Fibroblast of lung (primary cell): ENCODE measurements around the gene FAM13A. TPM values are rescaled to one million over a fixed set of nuclear protein-coding genes. Genes with fewer than 3 reads are reported as not detected.

ENCODE experiments used
- DNase-seq, 2 donors: peaks; one replicate each; pipeline versions ENCODE4 v3.0.0 to v3.0.0-alpha.2; 2010; ENCODE audit warnings: low read depth in 2 of 2
- H2AFZ ChIP-seq: 2 replicates; pipeline ENCODE4 v1.5.1; 2012; ENCODE audit warnings: low read length, control low read depth, inconsistent platforms
- H3K27ac ChIP-seq: 2 replicates; pipeline ENCODE4 v1.5.1; 2011; ENCODE audit warnings: low read length, control low read depth; ENCODE audit not compliant: insufficient read depth
- H3K27me3 ChIP-seq: 2 replicates; pipeline ENCODE4 v1.5.1; 2011; ENCODE audit warnings: mild to moderate bottlenecking, low read length; ENCODE audit not compliant: control insufficient read depth, insufficient read depth
- H3K36me3 ChIP-seq: 2 replicates; pipeline ENCODE4 v1.5.1; 2011; ENCODE audit warnings: low read length; ENCODE audit not compliant: control insufficient read depth, insufficient read depth
- H3K4me1 ChIP-seq: 2 replicates; pipeline ENCODE4 v1.5.1; 2011; ENCODE audit warnings: low read length; ENCODE audit not compliant: control insufficient read depth, insufficient read depth; ENCODE audit errors: extremely low read depth
- H3K4me2 ChIP-seq: 2 replicates; pipeline ENCODE4 v1.5.1; 2011; ENCODE audit warnings: low read length, control low read depth; ENCODE audit not compliant: insufficient read depth; ENCODE audit errors: extremely low read depth
- H3K4me3 ChIP-seq, 4 experiments: fragments of 200-600 bp in 1 of 4; sonication (generic) in 1 of 4; replicated peaks in 1 of 4; 2 replicates each; pipeline ENCODE4 v1.5.1; 2011 to 2016; ENCODE audit warnings: low read length in 4 of 4, low read depth in 3 of 4, mild to moderate bottlenecking in 3 of 4, control low read depth in 2 of 4, inconsistent platforms in 1 of 4, mixed read lengths in 1 of 4; ENCODE audit not compliant: insufficient read depth in 1 of 4; ENCODE audit errors: control extremely low read depth in 1 of 4
- H3K79me2 ChIP-seq: 2 replicates; pipeline ENCODE4 v1.5.1; 2012; ENCODE audit warnings: mild to moderate bottlenecking, low read length, inconsistent platforms; ENCODE audit not compliant: control insufficient read depth, insufficient read depth
- H3K9ac ChIP-seq: 2 replicates; pipeline ENCODE4 v1.5.1; 2011; ENCODE audit warnings: mild to moderate bottlenecking, low read length, control low read depth; ENCODE audit not compliant: insufficient read depth
- H3K9me3 ChIP-seq: 2 replicates; pipeline ENCODE4 v1.5.1; 2012; ENCODE audit warnings: low read depth, low read length; ENCODE audit not compliant: control insufficient read depth, insufficient read depth
- H4K20me1 ChIP-seq: 2 replicates; pipeline ENCODE4 v1.5.1; 2011; ENCODE audit warnings: low read length; ENCODE audit not compliant: control insufficient read depth, insufficient read depth; ENCODE audit errors: extremely low read depth
- EZH2 ChIP-seq: IDR thresholded peaks from 2 replicates; pipeline ENCODE4 v1.5.1; 2012; ENCODE audit warnings: low read length, control low read depth, mild to moderate bottlenecking; ENCODE audit errors: missing control alignments
- polyA plus RNA-seq, 2 donors: library from polyadenylated mRNA; depleted of rRNA in 1 of 2; stranded (reverse) in 1 of 2; unstranded in 1 of 2; fragments of >200 nt; gene quantifications; 2 replicates each; pipeline ENCODE4 v1.2.1, GENCODE V29; 2011 to 2012; ENCODE audit warnings: missing spikeins in 1 of 2
- total RNA-seq: library from RNA; depleted of rRNA; stranded (reverse); fragments of >200 nt; gene quantifications from 2 replicates; pipeline ENCODE4 v1.2.1, GENCODE V29; 2014
- TF ChIP-seq, protein P1 (sequence below), 2 donors: IDR thresholded peaks in 1 of 2; conservative IDR thresholded peaks in 1 of 2; 1 replicate in 1 of 2; 2 replicates in 1 of 2; pipeline ENCODE4 v1.5.1; 2011 to 2012; ENCODE audit warnings: low read length in 2 of 2, control low read depth in 1 of 2, inconsistent platforms in 1 of 2, low read depth in 1 of 2, mild to moderate bottlenecking in 1 of 2

The FAM13A gene
- total and polyA plus RNA-seq, 2 donors (not counting 1 experiment from before 2014, with no cell fraction given) = 14.3 to 23.9 TPM

DNA sequence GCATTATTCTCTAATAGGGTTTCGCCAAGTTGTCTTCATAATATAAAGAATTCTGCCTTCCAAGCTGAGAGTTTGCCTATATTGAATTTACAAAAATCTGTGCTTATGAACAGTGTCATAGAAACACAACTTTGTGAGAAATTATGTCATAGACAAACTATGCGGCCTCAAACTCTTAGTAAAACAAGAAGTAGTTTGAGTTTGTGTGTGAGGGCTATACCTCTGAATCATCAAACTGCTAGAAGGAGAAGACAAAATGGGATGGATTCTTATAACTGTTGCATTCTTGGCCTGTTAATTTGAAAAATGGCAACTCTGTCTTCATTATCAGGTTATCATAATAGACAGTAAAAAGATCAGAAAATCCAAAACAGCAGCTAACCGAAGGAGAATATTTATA, 313.3 kb downstream of the FAM13A start:
- Histone ChIP-seq H3K36me3 (peaks cover 3% of the 10 kb centered on the region), H3K9me3 (no peaks in the 10 kb centered on the region), H3K4me3 (no peak overlapping the region), H3K9ac (no peak overlapping the region), H4K20me1 (no peaks in the 10 kb centered on the region), H3K4me2 (no peak overlapping the region), H3K27ac (peak overlapping the region; percentile 56), H3K4me1 (no peaks in the 10 kb centered on the region), H2AFZ (no peak overlapping the region), H3K79me2 (no peaks in the 10 kb centered on the region), H3K27me3 (no peaks in the 10 kb centered on the region)
- DNase-seq = peak; percentile 65 to 95
- TF ChIP-seq, protein P1, sequence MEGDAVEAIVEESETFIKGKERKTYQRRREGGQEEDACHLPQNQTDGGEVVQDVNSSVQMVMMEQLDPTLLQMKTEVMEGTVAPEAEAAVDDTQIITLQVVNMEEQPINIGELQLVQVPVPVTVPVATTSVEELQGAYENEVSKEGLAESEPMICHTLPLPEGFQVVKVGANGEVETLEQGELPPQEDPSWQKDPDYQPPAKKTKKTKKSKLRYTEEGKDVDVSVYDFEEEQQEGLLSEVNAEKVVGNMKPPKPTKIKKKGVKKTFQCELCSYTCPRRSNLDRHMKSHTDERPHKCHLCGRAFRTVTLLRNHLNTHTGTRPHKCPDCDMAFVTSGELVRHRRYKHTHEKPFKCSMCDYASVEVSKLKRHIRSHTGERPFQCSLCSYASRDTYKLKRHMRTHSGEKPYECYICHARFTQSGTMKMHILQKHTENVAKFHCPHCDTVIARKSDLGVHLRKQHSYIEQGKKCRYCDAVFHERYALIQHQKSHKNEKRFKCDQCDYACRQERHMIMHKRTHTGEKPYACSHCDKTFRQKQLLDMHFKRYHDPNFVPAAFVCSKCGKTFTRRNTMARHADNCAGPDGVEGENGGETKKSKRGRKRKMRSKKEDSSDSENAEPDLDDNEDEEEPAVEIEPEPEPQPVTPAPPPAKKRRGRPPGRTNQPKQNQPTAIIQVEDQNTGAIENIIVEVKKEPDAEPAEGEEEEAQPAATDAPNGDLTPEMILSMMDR (conservative IDR thresholded peaks at IDR 0.05 in 1 of 2, IDR thresholded peaks at IDR 0.05 in 1 of 2; ENCODE audit: low read depth in 1 of 2, low read length in 2 of 2) = no peak
- TF ChIP-seq EZH2 = no peak

DNA sequence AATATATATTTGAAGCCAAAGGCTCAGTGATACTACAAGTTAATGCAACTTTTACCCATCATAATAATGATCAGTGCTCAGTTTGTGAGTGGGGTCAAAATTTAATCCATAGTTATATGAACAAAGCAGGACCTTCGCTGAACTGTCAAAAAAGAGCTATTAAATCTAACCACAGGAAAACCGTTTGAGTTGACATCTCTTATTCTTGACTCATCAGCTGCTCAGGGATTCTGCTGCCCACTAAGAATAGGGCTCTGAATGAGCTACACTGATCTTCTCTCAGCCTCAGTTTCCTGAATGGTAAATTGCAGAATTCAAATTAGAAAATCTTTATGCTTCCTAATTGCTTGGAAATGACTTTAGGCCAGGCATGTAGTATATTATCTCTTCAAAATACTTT, 314.4 kb downstream of the FAM13A start:
- TF ChIP-seq EZH2 = no peak
- TF ChIP-seq, protein P1 (conservative IDR thresholded peaks at IDR 0.05 in 1 of 2, IDR thresholded peaks at IDR 0.05 in 1 of 2; ENCODE audit: low read depth in 1 of 2, low read length in 2 of 2) = no peak
- DNase-seq = peak in 1 of 2 donors; percentile 56
- Histone ChIP-seq H3K4me3 (no peak overlapping the region), H3K36me3 (peaks cover 3% of the 10 kb centered on the region), H3K4me2 (no peak overlapping the region), H2AFZ (no peak overlapping the region), H3K9me3 (no peaks in the 10 kb centered on the region), H3K9ac (no peak overlapping the region), H3K27ac (no peak overlapping the region), H3K79me2 (no peaks in the 10 kb centered on the region), H4K20me1 (no peaks in the 10 kb centered on the region), H3K4me1 (no peaks in the 10 kb centered on the region), H3K27me3 (no peaks in the 10 kb centered on the region)

DNA sequence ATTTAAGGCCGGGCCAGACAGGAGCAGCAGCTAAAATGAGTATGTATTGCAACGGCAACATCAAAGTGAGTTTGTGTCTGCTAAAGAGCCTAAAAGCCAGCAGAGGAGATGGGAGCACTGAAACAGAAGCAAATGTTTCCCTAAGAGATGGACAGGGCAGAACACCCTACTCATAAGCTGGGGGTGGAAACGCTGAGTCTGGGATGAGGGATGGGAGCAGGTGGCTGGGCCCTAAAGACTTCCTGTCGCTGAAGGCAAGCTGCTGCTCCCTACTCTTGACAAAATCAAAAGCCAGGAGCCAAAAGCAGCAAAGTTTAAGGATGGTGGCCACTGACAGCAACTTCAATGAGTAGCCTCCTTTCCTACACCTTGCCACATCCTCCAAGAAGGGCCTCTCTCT, 318.8 kb downstream of the FAM13A start:
- no peak overlapping the region for H3K27ac ChIP-seq
- no peak overlapping the region for H2AFZ ChIP-seq
- no peak overlapping the region for H3K4me3 ChIP-seq
- no peaks in the 10 kb centered on the region for H3K9me3 ChIP-seq
- H3K4me1 ChIP-seq = peaks cover 2% of the 10 kb centered on the region
- peaks cover 3% of the 10 kb centered on the region for H3K36me3 ChIP-seq
- no peak overlapping the region for H3K4me2 ChIP-seq
- H3K27me3 ChIP-seq = no peaks in the 10 kb centered on the region
- no peaks in the 10 kb centered on the region for H4K20me1 ChIP-seq
- no peak for DNase-seq
- TF ChIP-seq, protein P1 (conservative IDR thresholded peaks at IDR 0.05 in 1 of 2, IDR thresholded peaks at IDR 0.05 in 1 of 2; ENCODE audit: low read depth in 1 of 2, low read length in 2 of 2) = no peak
- TF ChIP-seq EZH2 = no peak
- no peak overlapping the region for H3K9ac ChIP-seq
- no peaks in the 10 kb centered on the region for H3K79me2 ChIP-seq
